HepG2 (cell line): Measurements from ENCODE around the gene FBXL13. TPM values are rescaled to one million over a fixed set of nuclear protein-coding genes. Genes with fewer than 3 reads are reported as not detected.

Source experiments
- ATAC-seq: fragments of 200-7000 bp; cut with Tn5 transposase; 3 replicates; pipeline ENCODE4 v1.9.1; 2020; ENCODE audit warnings: mild to moderate bottlenecking, moderate library complexity
- BruUV-seq: library from RNA; stranded (reverse); fragments of 400-500 nt; replicated peaks from 2 replicates; lab custom pipeline; 2021; lab: Mats Ljungman, UMichigan
- CTCF ChIA-PET: fragments of 300-600 bp; formaldehyde crosslinking; extraction: SDS; loops from one replicate; lab custom pipeline; 2021; ENCODE audit warnings: low total read pairs, inconsistent platforms, low intra/inter-chr PET ratio; lab: Yijun Ruan, JAX
- POLR2A ChIA-PET: fragments of 350-600 bp; sonication (Branson Sonifier 250); formaldehyde crosslinking; loops from one replicate; lab custom pipeline; 2020; ENCODE audit warnings: antibody characterized with exemption, inconsistent platforms; lab: Yijun Ruan, JAX
- DNase-seq: peaks from one replicate; pipeline ENCODE4 v3.0.0-alpha.2; 2015; ENCODE audit warnings: low spot score
- FAIRE-seq: peaks from 3 replicates; lab custom pipeline; 2011; peaks lifted over from hg19 to GRCh38; lab: Jason Lieb, UNC
- H2AFZ ChIP-seq: one replicate; pipeline ENCODE4 v1.6.1; 2011; ENCODE audit warnings: low read length, inconsistent platforms
- H3K27ac ChIP-seq: fragments of 300-600 bp; 3 replicates; pipeline ENCODE4 v1.8.0; 2011; ENCODE audit warnings: mixed run types, mild to moderate bottlenecking, mixed read lengths, low read length, inconsistent platforms; ENCODE audit not compliant: insufficient read depth; ENCODE audit errors: extremely low read length
- H3K27me3 ChIP-seq, 2 experiments: fragments of 200-600 bp in 1 of 2; 2 replicates in 1 of 2; 3 replicates in 1 of 2; pipeline versions ENCODE4 v1.6.0 to v1.8.0; 2011; ENCODE audit warnings: low read length in 2 of 2, mild to moderate bottlenecking in 2 of 2, moderate library complexity in 2 of 2, inconsistent platforms in 1 of 2; ENCODE audit not compliant: insufficient read depth in 2 of 2, control insufficient read depth in 1 of 2
- H3K36me3 ChIP-seq, 2 experiments: fragments of 200-600 bp in 1 of 2; replicated peaks in 1 of 2; 2 replicates in 1 of 2; 3 replicates in 1 of 2; pipeline versions ENCODE4 v1.5.1 to v1.8.0; 2011; ENCODE audit warnings: low read length in 2 of 2, inconsistent platforms in 1 of 2; ENCODE audit not compliant: insufficient read depth in 2 of 2, control insufficient read depth in 1 of 2
- H3K4me1 ChIP-seq: 2 replicates; pipeline ENCODE4 v1.5.1; 2012; ENCODE audit warnings: low read length, inconsistent platforms; ENCODE audit not compliant: insufficient read depth
- H3K4me2 ChIP-seq: 2 replicates; pipeline ENCODE4 v1.6.0; 2011; ENCODE audit warnings: low read depth, low read length, inconsistent platforms
- H3K4me3 ChIP-seq, 3 experiments: fragments of 200-600 bp in 1 of 3; sonication (generic), shearing (Covaris generic) in 1 of 3; replicated peaks in 1 of 3; 2 replicates each; pipeline ENCODE4 v1.5.1; 2011 to 2016; ENCODE audit warnings: low read length in 3 of 3, inconsistent platforms in 2 of 3, low read depth in 2 of 3, mild to moderate bottlenecking in 2 of 3, control low read depth in 1 of 3, mixed read lengths in 1 of 3; ENCODE audit not compliant: insufficient read depth in 1 of 3
- H3K79me2 ChIP-seq: one replicate; pipeline ENCODE4 v1.6.1; 2011; ENCODE audit warnings: low read length, inconsistent platforms; ENCODE audit not compliant: insufficient read depth
- H3K9ac ChIP-seq: 2 replicates; pipeline ENCODE4 v1.6.0; 2011; ENCODE audit warnings: mild to moderate bottlenecking, low read depth, low read length, inconsistent platforms; ENCODE audit not compliant: insufficient read depth
- H3K9me3 ChIP-seq: 2 replicates; pipeline ENCODE4 v1.5.1; 2012; ENCODE audit warnings: mild to moderate bottlenecking, low read length
- H4K20me1 ChIP-seq: 2 replicates; pipeline ENCODE4 v1.6.0; 2011; ENCODE audit warnings: inconsistent platforms, mild to moderate bottlenecking, low read length, moderate library complexity; ENCODE audit not compliant: insufficient read depth
- KAT7 ChIP-seq: IDR thresholded peaks from 2 replicates; pipeline ENCODE4 v1.6.1; 2018; ENCODE audit warnings: borderline replicate concordance, missing compliant biosample characterization
- MBNL3 ChIP-seq: fragments of 250-450 bp; sonication (Bioruptor Pico); conservative IDR thresholded peaks from 2 replicates; pipeline ENCODE4 v1.8.0; 2022; ENCODE audit warnings: mild to moderate bottlenecking, inconsistent platforms
- NCOR1 ChIP-seq: fragments of 200-600 bp; sonication (generic); IDR thresholded peaks from 2 replicates; pipeline ENCODE4 v1.7.0; 2017; ENCODE audit warnings: antibody characterized with exemption, low read length, borderline replicate concordance
- POLR2G ChIP-seq: fragments of 200-400 bp; formaldehyde crosslinking; IDR thresholded peaks from 2 replicates; pipeline ENCODE4 v1.6.1; 2018; ENCODE audit warnings: mild to moderate bottlenecking, low read depth, low read length, moderate library complexity
- SRF ChIP-seq: IDR thresholded peaks from 2 replicates; pipeline ENCODE4 v1.6.1; 2011; ENCODE audit warnings: mild to moderate bottlenecking, low read depth, low read length, moderate library complexity
- ZBTB49 ChIP-seq: sonication (generic); formaldehyde crosslinking; IDR thresholded peaks from 2 replicates; pipeline ENCODE4 v1.4.0; 2020; ENCODE audit warnings: missing genetic modification reagents, borderline replicate concordance
- ZNF234 ChIP-seq: sonication (generic); formaldehyde crosslinking; conservative IDR thresholded peaks from 2 replicates; pipeline ENCODE4 v1.5.1; 2020; ENCODE audit warnings: mild to moderate bottlenecking, missing genetic modification reagents
- ZNF282 ChIP-seq: fragments of 450-650 bp; IDR thresholded peaks from 2 replicates; pipeline ENCODE4 v1.6.1; 2018; ENCODE audit not compliant: partially characterized antibody
- ZNF329 ChIP-seq: sonication (generic); formaldehyde crosslinking; IDR thresholded peaks from 2 replicates; pipeline ENCODE4 v1.9.0; 2021; ENCODE audit warnings: low read depth, mild to moderate bottlenecking, missing genetic modification reagents
- ZNF512B ChIP-seq: sonication (generic); formaldehyde crosslinking; IDR thresholded peaks from 2 replicates; pipeline ENCODE4 v1.5.1; 2020; ENCODE audit warnings: missing genetic modification reagents, mild to moderate bottlenecking, borderline replicate concordance
- ZNF644 ChIP-seq: IDR thresholded peaks from 2 replicates; pipeline ENCODE4 v1.6.1; 2016; ENCODE audit warnings: low read depth
- ZNF790 ChIP-seq: sonication (generic); formaldehyde crosslinking; IDR thresholded peaks from 2 replicates; pipeline ENCODE4 v1.8.0; 2022; ENCODE audit warnings: missing genetic modification reagents, mild to moderate bottlenecking, borderline replicate concordance
- WGBS: methylation state at CpG from one replicate; pipeline ENCODE4 v1.1.6; 2017; ENCODE audit warnings: low lambda C conversion rate; 5-methylcytosine and 5-hydroxymethylcytosine counted together
- in situ Hi-C: cut with HindIII; loops from 2 replicates; pipeline ENCODE4 v1.10.0; 2017; ENCODE audit warnings: low pct_unique_long_range_greater_than_20kb; ENCODE audit not compliant: extremely low pct_ligation_motif_present
- intact Hi-C: fragments of 100-400 bp; cut with micrococcal nuclease; formaldehyde crosslinking; loops from one replicate; pipeline ENCODE4 v1.10.0; 2022; ENCODE audit not compliant: unreplicated experiment
- polyA plus RNA-seq, 8 experiments: library from polyadenylated mRNA; depleted of rRNA in 3 of 8; stranded (reverse) in 7 of 8; unstranded in 1 of 8; fragments of >200 nt; fragmentation: Illumina TruSeq in 4 of 8; extraction: Trizol in 4 of 8; gene quantifications; 2 replicates each; pipeline versions ENCODE4 v1.2.1 to v1.2.3, GENCODE V29; 2011 to 2016; ENCODE audit warnings: low read depth in 4 of 8, missing spikeins in 1 of 8, mixed read lengths in 1 of 8; ENCODE audit not compliant: insufficient read depth in 1 of 8
- total RNA-seq, 5 experiments: library from RNA; depleted of rRNA; stranded (reverse); fragments of >200 nt; fragmentation: Illumina TruSeq; extraction: Trizol; gene quantifications; 2 replicates each; pipeline ENCODE4 v1.2.3, GENCODE V29; 2016; ENCODE audit warnings: low read depth in 1 of 5
- TF ChIP-seq, protein P1 (sequence below): sonication (generic); formaldehyde crosslinking; conservative IDR thresholded peaks from 2 replicates; pipeline ENCODE4 v1.5.0; 2020; ENCODE audit warnings: missing genetic modification reagents

FBXL13 gene
- total and polyA plus RNA-seq, 2 of the 13 experiments (the other 11 are each of a cell fraction or from before 2014, with no cell fraction given), result 0.24 to 0.77 TPM

DNA sequence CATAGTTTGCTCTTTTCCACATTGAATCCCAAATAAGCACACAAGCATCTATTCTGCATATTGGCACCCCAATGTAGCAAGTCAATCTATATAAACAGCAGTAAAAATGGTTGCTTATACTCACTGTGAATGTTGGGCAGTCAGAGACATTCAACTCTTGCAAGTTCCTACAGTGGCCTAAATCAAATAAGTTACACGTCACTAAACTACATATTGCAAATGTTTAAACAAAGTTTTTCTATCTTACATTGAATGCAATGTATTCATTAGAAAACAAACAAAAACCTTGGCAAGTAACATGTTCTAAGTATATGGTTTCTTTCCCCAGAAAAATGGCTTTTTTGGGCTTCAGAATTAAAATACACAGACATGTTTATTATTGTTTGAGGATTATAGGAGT is 142.8 kb downstream of the FBXL13 start:
- BruUV-seq, result no TSS peak
- DNase-seq (no peak), ATAC-seq (no peak), FAIRE-seq (no peak)
- CTCF ChIA-PET, result no interaction called here
- Histone ChIP-seq H3K27ac (no peak overlapping the region), H3K36me3 (no peaks in the 10 kb centered on the region), H3K4me1 (no peaks in the 10 kb centered on the region), H3K9me3 (no peaks in the 10 kb centered on the region), H3K4me2 (no peak overlapping the region), H3K4me3 (no peak overlapping the region), H3K79me2 (no peaks in the 10 kb centered on the region), H3K9ac (no peak overlapping the region), H3K27me3 (no peaks in the 10 kb centered on the region), H2AFZ (no peak overlapping the region), H4K20me1 (no peaks in the 10 kb centered on the region)
- TF ChIP-seq ZNF512B (no peak), MBNL3 (CRISPR knock-in tag) (no peak), ZNF282 (no peak), SRF (no peak), ZNF329 (no peak), ZBTB49 (CRISPR knock-in tag) (no peak), ZNF644 (CRISPR knock-in tag) (no peak), NCOR1 (no peak), ZNF234 (CRISPR knock-in tag) (no peak), KAT7 (CRISPR knock-in tag) (no peak), POLR2G (no peak), ZNF790 (CRISPR knock-in tag) (no peak)
- TF ChIP-seq, protein P1, sequence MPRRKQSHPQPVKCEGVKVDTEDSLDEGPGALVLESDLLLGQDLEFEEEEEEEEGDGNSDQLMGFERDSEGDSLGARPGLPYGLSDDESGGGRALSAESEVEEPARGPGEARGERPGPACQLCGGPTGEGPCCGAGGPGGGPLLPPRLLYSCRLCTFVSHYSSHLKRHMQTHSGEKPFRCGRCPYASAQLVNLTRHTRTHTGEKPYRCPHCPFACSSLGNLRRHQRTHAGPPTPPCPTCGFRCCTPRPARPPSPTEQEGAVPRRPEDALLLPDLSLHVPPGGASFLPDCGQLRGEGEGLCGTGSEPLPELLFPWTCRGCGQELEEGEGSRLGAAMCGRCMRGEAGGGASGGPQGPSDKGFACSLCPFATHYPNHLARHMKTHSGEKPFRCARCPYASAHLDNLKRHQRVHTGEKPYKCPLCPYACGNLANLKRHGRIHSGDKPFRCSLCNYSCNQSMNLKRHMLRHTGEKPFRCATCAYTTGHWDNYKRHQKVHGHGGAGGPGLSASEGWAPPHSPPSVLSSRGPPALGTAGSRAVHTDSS (CRISPR knock-in tag), result no peak
- 14% methylated on average over 1 of the region's 1 CpG for WGBS
- POLR2A ChIA-PET, result no interaction called here
- in situ Hi-C loops, result no loop called here
- intact Hi-C loops, result no loop called here
